Vagina (tissue), 2 donors: ENCODE measurements around the gene DCTN4.

ENCODE experiments used
- POLR2AphosphoS5 ChIP-seq, 2 donors: sonication (generic); formaldehyde crosslinking; IDR thresholded peaks; one replicate each; pipeline ENCODE4 v1.9.0; 2017; ENCODE audit warnings: antibody characterized with exemption in 2 of 2, mild to moderate bottlenecking in 2 of 2, low read depth in 1 of 2; ENCODE audit not compliant: insufficient read depth in 1 of 2
- TF ChIP-seq, protein P1 (sequence below), 3 experiments: fragments of 450-650 bp in 2 of 3; fragments of 200-600 bp in 1 of 3; sonication (generic) in 1 of 3; IDR thresholded peaks; one replicate each; pipeline ENCODE4 v1.5.1; 2017 to 2019; ENCODE audit warnings: antibody characterized with exemption in 3 of 3, mild to moderate bottlenecking in 2 of 3, moderate library complexity in 2 of 3

GRCh38 chr5:150794927-150795326 lies 36.1 kb upstream of the DCTN4 start:
- TF ChIP-seq, protein P1, sequence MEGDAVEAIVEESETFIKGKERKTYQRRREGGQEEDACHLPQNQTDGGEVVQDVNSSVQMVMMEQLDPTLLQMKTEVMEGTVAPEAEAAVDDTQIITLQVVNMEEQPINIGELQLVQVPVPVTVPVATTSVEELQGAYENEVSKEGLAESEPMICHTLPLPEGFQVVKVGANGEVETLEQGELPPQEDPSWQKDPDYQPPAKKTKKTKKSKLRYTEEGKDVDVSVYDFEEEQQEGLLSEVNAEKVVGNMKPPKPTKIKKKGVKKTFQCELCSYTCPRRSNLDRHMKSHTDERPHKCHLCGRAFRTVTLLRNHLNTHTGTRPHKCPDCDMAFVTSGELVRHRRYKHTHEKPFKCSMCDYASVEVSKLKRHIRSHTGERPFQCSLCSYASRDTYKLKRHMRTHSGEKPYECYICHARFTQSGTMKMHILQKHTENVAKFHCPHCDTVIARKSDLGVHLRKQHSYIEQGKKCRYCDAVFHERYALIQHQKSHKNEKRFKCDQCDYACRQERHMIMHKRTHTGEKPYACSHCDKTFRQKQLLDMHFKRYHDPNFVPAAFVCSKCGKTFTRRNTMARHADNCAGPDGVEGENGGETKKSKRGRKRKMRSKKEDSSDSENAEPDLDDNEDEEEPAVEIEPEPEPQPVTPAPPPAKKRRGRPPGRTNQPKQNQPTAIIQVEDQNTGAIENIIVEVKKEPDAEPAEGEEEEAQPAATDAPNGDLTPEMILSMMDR (IDR thresholded peaks at IDR 0.05): no peak
- no peak for TF ChIP-seq POLR2AphosphoS5 (IDR thresholded peaks at IDR 0.05; ENCODE audit: insufficient read depth in 1 of 2, low read depth in 1 of 2)
